Omental fat pad (tissue), 4 donors: ENCODE data around the gene IL1RAPL2. TPM values are rescaled to one million over a fixed set of nuclear protein-coding genes. Genes with fewer than 3 reads are reported as not detected.
"Not testable (repeated sequence)": the region's sequence is repeated elsewhere in the genome, so short reads cannot be mapped to it uniquely, and the experiment has no call there.

Experiments used
- ATAC-seq: fragments of 150-250 bp; one replicate; pipeline ENCODE4 v1.9.1; 2016; ENCODE audit warnings: mild to moderate bottlenecking, moderate library complexity; ENCODE audit not compliant: low FRiP score
- DNase-seq: peaks from one replicate; pipeline ENCODE4 v3.0.0-alpha.2; 2019; ENCODE audit warnings: low spot score
- small RNA-seq: library from RNA; depleted of rRNA; stranded (forward); fragments of <200 nt; gene quantifications from one replicate; pipeline ENCODE3, GENCODE V24; 2016
- total RNA-seq, 4 donors: library from RNA; depleted of rRNA; stranded (reverse); fragments of >200 nt; gene quantifications; one replicate each; pipeline ENCODE4 v1.1.0, GENCODE V29; 2016
- TF ChIP-seq, protein P1 (sequence below), 3 donors: fragments of 450-650 bp; IDR thresholded peaks; one replicate each; pipeline ENCODE4 v1.5.1; 2016 to 2017; ENCODE audit warnings: antibody characterized with exemption in 3 of 3, mild to moderate bottlenecking in 3 of 3, moderate library complexity in 2 of 3

Gene IL1RAPL2
- total RNA-seq, 4 donors from 2014 or later: 0.09 TPM; not detected in 3

- TF ChIP-seq, protein P1, sequence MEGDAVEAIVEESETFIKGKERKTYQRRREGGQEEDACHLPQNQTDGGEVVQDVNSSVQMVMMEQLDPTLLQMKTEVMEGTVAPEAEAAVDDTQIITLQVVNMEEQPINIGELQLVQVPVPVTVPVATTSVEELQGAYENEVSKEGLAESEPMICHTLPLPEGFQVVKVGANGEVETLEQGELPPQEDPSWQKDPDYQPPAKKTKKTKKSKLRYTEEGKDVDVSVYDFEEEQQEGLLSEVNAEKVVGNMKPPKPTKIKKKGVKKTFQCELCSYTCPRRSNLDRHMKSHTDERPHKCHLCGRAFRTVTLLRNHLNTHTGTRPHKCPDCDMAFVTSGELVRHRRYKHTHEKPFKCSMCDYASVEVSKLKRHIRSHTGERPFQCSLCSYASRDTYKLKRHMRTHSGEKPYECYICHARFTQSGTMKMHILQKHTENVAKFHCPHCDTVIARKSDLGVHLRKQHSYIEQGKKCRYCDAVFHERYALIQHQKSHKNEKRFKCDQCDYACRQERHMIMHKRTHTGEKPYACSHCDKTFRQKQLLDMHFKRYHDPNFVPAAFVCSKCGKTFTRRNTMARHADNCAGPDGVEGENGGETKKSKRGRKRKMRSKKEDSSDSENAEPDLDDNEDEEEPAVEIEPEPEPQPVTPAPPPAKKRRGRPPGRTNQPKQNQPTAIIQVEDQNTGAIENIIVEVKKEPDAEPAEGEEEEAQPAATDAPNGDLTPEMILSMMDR (IDR thresholded peaks at IDR 0.05): no peak
- no peak for DNase-seq
- ATAC-seq: no peak
Observed at GRCh38 chrX:105773801-105774200, 1207.8 kb downstream of the IL1RAPL2 start.

- DNase-seq (no peak), ATAC-seq (no peak)
- TF ChIP-seq, protein P1 (IDR thresholded peaks at IDR 0.05): no peak
Observed at GRCh38 chrX:105775679-105776078, 1209.7 kb downstream of the IL1RAPL2 start.

- no peak for DNase-seq
- ATAC-seq: no peak
- TF ChIP-seq, protein P1 (IDR thresholded peaks at IDR 0.05): no peak
Observed at GRCh38 chrX:105781804-105782203, 1215.8 kb downstream of the IL1RAPL2 start.

GRCh38 chrX:105796877-105797276 is 1230.9 kb downstream of the IL1RAPL2 start:
- ATAC-seq, DNase-seq: not testable (repeated sequence)

DNA sequence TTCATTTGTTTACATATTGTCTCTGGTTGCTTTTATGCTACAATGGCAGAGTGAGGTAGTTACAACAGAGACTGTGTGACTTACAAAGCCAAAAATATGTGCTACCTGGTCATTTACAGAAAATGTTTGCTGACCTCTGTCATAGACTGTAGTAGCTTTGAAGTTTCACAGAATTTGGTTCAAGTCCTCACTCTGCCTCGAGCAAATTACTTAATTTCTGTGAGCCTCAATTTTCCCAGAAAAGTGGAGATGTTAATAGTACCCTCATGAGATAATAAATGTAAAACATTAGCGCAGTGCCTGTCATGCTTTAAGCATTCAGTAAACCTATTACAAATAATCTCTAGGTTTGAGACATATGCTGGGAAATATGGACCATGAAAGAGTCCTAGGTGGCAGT is 1237.9 kb downstream of the IL1RAPL2 start:
- DNase-seq (no peak), ATAC-seq (no peak)
- TF ChIP-seq, protein P1 (IDR thresholded peaks at IDR 0.05): no peak

- ATAC-seq, DNase-seq: not testable (repeated sequence)
Observed at GRCh38 chrX:105805655-105806054, 1239.7 kb downstream of the IL1RAPL2 start.

DNA sequence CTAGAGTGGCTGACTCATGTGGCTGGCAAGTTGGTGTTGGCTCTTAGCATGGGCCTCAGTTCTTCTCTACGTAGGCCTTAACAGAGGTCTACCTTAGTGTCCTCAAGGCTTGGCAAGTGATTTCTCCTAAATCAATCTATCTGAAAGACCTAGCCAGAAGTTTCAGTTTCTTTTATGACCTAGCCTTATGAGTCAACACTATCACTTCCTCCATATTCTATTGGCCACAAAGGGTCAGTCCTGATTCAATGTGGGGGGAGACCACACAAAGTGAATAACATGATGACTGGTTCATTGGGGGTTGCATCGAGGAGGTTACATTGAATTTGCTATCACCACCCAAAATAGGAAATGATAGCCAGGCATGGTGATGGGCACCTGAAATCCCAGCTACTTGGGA is 1250.5 kb downstream of the IL1RAPL2 start:
- ATAC-seq: no peak
- TF ChIP-seq, protein P1 (IDR thresholded peaks at IDR 0.05): no peak
- no peak for DNase-seq

Small RNAs within 50 kb of the gene (small RNA-seq; reads per million reads assigned to genes)
- not detected for gene RNU6-207P
